ENCODE data around the gene CLNK.

Gene CLNK

DNA sequence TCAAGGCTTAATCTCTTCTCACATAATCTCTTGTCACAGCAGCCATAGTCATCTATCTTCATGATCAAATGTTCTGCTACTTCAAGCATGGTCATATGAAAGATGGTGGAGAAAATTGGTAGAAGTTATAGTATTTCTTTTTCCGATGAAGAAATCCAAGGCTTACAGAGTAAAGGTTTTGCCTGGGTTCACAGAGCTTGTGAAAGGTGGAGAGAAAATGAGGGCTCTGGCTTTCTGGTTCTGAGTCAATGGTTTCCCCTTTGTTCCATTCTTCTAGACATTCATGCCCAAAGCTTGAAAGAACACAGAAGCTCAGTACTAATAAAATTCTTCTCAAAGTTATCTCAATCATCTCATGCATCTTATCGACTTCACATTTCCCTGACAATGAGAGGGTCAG is 36.1 kb downstream of the CLNK start:
- TF ChIP-seq ZFX (IDR thresholded peaks at IDR 0.05; ENCODE audit: borderline replicate concordance): no peak
- TF ChIP-seq, protein P1, sequence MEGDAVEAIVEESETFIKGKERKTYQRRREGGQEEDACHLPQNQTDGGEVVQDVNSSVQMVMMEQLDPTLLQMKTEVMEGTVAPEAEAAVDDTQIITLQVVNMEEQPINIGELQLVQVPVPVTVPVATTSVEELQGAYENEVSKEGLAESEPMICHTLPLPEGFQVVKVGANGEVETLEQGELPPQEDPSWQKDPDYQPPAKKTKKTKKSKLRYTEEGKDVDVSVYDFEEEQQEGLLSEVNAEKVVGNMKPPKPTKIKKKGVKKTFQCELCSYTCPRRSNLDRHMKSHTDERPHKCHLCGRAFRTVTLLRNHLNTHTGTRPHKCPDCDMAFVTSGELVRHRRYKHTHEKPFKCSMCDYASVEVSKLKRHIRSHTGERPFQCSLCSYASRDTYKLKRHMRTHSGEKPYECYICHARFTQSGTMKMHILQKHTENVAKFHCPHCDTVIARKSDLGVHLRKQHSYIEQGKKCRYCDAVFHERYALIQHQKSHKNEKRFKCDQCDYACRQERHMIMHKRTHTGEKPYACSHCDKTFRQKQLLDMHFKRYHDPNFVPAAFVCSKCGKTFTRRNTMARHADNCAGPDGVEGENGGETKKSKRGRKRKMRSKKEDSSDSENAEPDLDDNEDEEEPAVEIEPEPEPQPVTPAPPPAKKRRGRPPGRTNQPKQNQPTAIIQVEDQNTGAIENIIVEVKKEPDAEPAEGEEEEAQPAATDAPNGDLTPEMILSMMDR (IDR thresholded peaks at IDR 0.05): no peak
- H3K27ac ChIP-seq: no peak overlapping the region

GRCh38 chr4:10647846-10648245 is 36.7 kb downstream of the CLNK start:
- no peak overlapping the region for H3K27ac ChIP-seq
- TF ChIP-seq, protein P1 (IDR thresholded peaks at IDR 0.05): no peak
- no peak for TF ChIP-seq ZFX (IDR thresholded peaks at IDR 0.05; ENCODE audit: borderline replicate concordance)

DNA sequence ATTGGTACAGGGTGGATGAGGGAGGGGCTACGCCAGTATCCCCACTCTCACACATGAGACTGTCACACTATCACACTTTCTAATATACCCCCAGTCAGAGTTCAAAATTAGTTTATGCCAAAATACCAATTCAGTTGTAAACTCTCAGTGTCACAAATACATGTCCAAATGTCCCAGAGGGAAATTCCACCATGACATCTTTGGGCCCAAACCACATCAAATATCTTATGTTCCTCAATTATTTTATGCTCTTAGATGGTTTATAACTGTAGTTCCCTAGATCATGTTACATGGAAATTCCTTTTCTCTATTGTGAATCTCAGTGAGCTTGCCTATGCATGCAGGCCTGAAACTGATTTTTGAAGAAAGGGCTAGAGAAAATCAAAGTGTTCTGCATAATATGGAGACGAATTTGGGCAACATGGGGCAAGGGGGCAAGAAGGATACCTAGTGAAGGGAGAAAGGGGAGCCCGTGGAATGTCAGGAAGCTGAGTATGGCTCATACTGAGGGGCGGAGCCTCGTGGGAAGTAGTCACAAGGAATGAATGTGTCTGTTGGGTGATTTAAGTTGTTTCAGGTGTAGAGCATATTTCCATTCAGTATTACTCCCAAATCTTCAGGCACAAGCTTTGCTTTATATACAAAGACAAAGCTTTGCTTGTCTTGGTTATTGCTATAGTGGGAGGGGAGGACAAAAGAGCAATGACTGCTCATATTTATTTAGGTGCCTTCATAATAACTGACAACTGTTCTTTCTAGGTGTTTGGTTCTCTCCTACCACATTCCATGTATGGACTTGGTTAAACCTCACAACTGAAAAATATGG is 40.8 kb downstream of the CLNK start:
- TF ChIP-seq ZFX (IDR thresholded peaks at IDR 0.05; ENCODE audit: borderline replicate concordance): no peak
- TF ChIP-seq, protein P1 (IDR thresholded peaks at IDR 0.05): no peak
- H3K27ac ChIP-seq: no peak overlapping the region

DNA sequence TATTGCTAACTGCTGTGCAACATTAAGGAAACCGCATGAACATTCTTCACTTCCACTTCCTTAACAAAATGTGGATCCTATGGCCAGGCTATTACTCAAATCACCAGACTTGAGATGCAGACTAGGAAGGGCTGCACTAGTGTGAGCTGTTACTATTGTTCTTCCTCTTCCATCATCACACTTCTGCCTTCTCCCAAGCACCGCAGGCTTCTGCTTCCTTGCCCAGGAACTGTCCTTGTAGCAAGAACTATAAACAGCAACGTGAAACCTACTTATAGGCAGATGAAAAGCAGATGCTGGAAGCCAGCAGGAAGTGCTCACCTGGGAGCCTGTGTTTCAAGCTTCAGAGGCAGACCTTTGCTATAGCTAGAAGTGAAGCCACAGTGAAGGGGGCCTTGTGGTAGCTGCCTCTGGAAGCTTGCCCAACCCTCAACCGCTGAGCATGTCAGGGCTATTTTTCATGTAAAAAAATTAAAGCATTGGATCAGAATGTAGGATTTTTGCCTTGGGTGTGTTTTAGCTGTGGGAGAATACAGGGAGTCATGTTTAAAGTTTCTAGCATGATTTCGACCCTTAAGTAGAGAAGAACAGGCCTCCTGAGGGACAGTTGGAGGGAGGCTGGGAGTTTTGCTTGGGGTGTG is 43.9 kb downstream of the CLNK start:
- H3K27ac ChIP-seq: no peak overlapping the region
- no peak for TF ChIP-seq ZFX (IDR thresholded peaks at IDR 0.05; ENCODE audit: borderline replicate concordance)
- TF ChIP-seq, protein P1 (IDR thresholded peaks at IDR 0.05): no peak

GRCh38 chr4:10639664-10640063 is 44.9 kb downstream of the CLNK start:
- TF ChIP-seq, protein P1 (IDR thresholded peaks at IDR 0.05): no peak

DNA sequence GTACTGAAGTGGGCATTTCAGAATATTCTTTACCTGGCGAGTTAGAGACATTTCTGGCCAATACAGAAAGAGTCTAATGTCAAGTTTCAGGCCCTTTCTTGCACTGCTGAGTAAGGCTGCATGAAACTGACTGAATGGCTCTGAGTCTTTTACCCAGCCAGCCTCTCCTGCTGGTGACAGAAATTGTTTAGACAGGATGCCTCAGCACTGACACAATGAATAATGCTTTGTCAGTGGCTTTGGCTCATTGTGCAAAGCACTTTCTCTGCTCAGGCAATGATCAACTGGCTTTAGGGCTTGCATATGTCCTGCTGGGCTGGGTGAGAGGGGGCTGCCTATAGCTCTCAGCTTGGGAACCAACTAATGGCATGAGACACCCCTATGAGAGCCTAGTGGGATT is 45.5 kb downstream of the CLNK start:
- H3K27ac ChIP-seq: no peak overlapping the region
- TF ChIP-seq, protein P1 (IDR thresholded peaks at IDR 0.05): no peak
- TF ChIP-seq ZFX (IDR thresholded peaks at IDR 0.05; ENCODE audit: borderline replicate concordance): no peak

More at GRCh38 chr4:10639664-10640063, 44.9 kb downstream of the CLNK start:
- H3K27ac ChIP-seq: no peak overlapping the region

DNA sequence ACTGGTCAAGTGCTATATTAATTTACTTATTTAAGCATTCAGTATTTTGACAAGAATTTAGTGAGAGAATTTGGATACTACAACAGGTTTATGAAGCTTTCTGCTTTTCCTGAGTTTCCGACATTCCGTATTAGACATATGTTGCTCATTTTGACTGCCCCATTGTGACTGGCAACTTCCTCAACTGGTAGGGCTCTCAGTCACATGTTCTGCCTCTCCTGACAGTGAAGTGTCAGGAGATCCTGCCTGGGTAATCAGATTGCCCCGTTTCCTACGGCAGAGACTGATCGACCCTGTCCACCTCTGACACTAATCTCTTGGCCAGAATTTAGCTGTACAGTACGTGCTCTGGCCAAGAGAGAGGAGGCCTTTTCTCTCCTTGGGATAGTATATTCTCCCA is 49.5 kb downstream of the CLNK start:
- no peak for TF ChIP-seq ZFX (IDR thresholded peaks at IDR 0.05; ENCODE audit: borderline replicate concordance)
- TF ChIP-seq, protein P1 (IDR thresholded peaks at IDR 0.05): no peak
- H3K27ac ChIP-seq: no peak overlapping the region

Measured in 22Rv1 (cell line).